ENCODE measurements around the gene PES1.
A peak's percentile ranks its signal among the peaks of the same experiment; 100 is the strongest.
"Not testable (repeated sequence)": the region's sequence is repeated elsewhere in the genome, so short reads cannot be mapped to it uniquely, and the experiment has no call there.

The PES1 gene

DNA sequence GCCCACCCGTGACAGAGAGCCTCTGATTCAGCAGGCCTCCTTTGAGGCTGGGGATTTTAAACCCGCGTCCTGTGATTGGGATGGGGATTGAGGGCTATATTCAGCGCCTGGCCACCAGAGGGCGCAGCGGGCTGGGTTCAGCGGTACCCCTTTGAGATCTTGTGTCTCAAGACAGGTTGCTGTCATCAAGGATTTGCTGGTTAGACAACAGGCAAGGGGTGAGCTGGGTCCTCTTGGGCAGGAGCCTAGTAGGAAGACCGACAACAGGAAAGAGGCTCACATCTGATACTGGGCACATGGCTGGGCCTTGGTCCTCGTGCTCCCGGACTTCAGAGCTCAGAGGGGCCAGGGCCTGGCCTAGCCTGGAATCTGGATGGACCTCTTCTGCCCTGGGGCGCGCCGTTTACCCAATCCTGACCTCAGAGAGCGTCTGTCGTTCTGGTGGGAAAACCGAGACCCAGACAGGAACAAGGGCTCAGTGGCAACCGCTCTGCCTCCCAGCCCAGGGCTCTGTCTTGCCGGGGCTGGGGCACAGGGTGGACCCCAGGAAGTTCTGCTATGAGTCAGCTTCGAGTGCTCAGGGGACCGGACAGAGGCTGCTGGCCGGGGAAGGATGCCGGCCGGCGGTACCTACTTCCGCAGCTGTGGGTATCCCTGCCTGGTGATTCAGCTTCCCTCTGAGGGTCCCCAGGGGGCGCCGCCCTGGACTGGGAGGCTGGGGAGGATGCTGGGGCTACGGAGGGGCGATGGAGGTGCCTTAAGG, 42.9 kb upstream of the PES1 start:
- Histone ChIP-seq H3K79me2 (ENCODE audit: insufficient read depth, low read length) (no peaks in the 10 kb centered on the region), H3K9ac (ENCODE audit: low read depth, low read length, poor library complexity, severe bottlenecking) (peak overlapping the region; percentile 42), H3K9me2 (replicated peaks; ENCODE audit: low read depth, low read length) (no peaks in the 10 kb centered on the region), H3K9me3 (ENCODE audit: insufficient read depth, low read depth, low read length) (no peaks in the 10 kb centered on the region), H4K20me1 (ENCODE audit: insufficient read depth, low read length, poor library complexity, severe bottlenecking) (no peaks in the 10 kb centered on the region), H3K36me3 (ENCODE audit: insufficient read depth, low read length) (no peaks in the 10 kb centered on the region), H3K4me2 (ENCODE audit: low read depth, low read length, poor library complexity, severe bottlenecking) (peak overlapping the region; percentile 100), H3K4me1 (ENCODE audit: insufficient read depth, low read length, poor library complexity, severe bottlenecking) (peaks cover 16% of the 10 kb centered on the region), H2AFZ (ENCODE audit: low read length) (peak overlapping the region; percentile 89), H3F3A (ENCODE audit: low read depth) (peaks cover 4% of the 10 kb centered on the region), H3K4me3 (ENCODE audit: low read length, poor library complexity, severe bottlenecking) (peak overlapping the region; percentile 73), H3K27me3 (ENCODE audit: insufficient read depth, low read length, poor library complexity, severe bottlenecking) (no peaks in the 10 kb centered on the region)
- no peak for TF ChIP-seq EZH2phosphoT487 (IDR thresholded peaks at IDR 0.05; ENCODE audit: borderline replicate concordance)
- TF ChIP-seq, protein P1, sequence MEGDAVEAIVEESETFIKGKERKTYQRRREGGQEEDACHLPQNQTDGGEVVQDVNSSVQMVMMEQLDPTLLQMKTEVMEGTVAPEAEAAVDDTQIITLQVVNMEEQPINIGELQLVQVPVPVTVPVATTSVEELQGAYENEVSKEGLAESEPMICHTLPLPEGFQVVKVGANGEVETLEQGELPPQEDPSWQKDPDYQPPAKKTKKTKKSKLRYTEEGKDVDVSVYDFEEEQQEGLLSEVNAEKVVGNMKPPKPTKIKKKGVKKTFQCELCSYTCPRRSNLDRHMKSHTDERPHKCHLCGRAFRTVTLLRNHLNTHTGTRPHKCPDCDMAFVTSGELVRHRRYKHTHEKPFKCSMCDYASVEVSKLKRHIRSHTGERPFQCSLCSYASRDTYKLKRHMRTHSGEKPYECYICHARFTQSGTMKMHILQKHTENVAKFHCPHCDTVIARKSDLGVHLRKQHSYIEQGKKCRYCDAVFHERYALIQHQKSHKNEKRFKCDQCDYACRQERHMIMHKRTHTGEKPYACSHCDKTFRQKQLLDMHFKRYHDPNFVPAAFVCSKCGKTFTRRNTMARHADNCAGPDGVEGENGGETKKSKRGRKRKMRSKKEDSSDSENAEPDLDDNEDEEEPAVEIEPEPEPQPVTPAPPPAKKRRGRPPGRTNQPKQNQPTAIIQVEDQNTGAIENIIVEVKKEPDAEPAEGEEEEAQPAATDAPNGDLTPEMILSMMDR (conservative IDR thresholded peaks at IDR 0.05; ENCODE audit: low read length) = peak; percentile 92

DNA sequence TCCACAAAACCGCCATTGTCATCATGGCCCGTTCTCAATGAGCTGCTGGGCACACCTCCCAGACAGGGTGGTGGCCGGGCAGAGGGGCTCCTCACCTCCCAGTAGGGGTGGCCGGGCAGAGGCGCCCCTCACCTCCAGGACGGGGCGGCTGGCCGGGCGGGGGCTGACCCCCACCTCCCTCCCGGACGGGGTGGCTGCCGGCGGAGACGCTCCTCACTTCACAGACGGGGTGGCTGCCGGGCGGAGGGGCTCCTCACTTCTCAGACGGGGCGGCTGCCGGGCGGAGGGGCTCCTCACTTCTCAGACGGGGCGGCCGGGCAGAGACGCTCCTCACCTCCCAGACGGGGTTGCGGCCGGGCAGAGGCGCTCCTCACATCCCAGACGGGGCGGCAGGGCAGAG, 39.8 kb upstream of the PES1 start:
- not testable (repeated sequence) for H3K4me3 ChIP-seq (ENCODE audit: low read length, poor library complexity, severe bottlenecking); H3K36me3 ChIP-seq (ENCODE audit: insufficient read depth, low read length); H3F3A ChIP-seq (ENCODE audit: low read depth); H3K9me3 ChIP-seq (ENCODE audit: insufficient read depth, low read depth, low read length); H3K9me2 ChIP-seq (replicated peaks; ENCODE audit: low read depth, low read length); H3K27me3 ChIP-seq (ENCODE audit: insufficient read depth, low read length, poor library complexity, severe bottlenecking); H3K79me2 ChIP-seq (ENCODE audit: insufficient read depth, low read length); H4K20me1 ChIP-seq (ENCODE audit: insufficient read depth, low read length, poor library complexity, severe bottlenecking); H3K9ac ChIP-seq (ENCODE audit: low read depth, low read length, poor library complexity, severe bottlenecking); H2AFZ ChIP-seq (ENCODE audit: low read length); H3K4me2 ChIP-seq (ENCODE audit: low read depth, low read length, poor library complexity, severe bottlenecking)
- peaks cover 16% of the 10 kb centered on the region for H3K4me1 ChIP-seq (ENCODE audit: insufficient read depth, low read length, poor library complexity, severe bottlenecking)

DNA sequence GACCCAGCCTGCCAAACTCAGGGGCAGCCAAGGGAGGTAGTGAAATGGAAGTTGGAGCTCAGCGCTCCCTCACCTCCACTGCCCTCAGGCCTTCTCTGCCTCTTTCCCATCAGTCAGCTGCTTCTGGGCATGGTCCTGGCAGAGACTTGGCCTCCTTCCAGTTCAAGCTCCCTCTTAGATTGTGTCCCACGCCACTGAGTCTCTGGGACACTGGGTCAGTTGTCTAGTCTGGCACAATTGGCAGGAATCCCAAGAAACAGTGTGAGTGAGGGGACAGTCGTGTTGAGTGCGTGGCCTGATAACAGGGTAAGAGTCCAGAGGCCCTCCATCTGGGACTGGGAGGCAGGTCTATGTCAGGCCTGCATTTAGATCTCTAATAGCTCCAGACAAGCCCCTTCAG, 36.8 kb upstream of the PES1 start:
- TF ChIP-seq EZH2phosphoT487 (IDR thresholded peaks at IDR 0.05; ENCODE audit: borderline replicate concordance) = no peak
- TF ChIP-seq, protein P1 (conservative IDR thresholded peaks at IDR 0.05; ENCODE audit: low read length) = no peak

DNA sequence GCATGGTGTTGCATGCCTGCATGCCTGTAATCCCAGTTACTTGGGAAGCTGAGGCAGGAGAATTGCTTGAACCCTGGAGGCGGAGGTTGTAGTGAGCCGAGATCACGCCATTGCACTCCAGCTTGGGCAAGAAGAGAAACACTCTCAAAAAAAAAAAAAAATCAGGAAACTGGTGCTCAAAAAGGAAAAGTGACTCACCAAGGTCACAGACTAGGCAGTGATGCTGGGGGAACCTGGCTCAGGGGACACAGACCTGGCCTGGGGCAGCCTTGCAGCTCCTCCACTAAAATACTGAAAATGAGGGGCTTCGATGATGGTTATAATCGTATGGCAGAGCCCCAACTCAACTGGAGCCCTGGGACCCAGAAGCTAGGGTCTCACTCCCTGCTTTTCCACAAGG, 35.8 kb upstream of the PES1 start:
- H3K27me3 ChIP-seq (ENCODE audit: insufficient read depth, low read length, poor library complexity, severe bottlenecking) = no peaks in the 10 kb centered on the region
- H3K4me3 ChIP-seq (ENCODE audit: low read length, poor library complexity, severe bottlenecking) = no peak overlapping the region
- no peaks in the 10 kb centered on the region for H3F3A ChIP-seq (ENCODE audit: low read depth)
- no peaks in the 10 kb centered on the region for H4K20me1 ChIP-seq (ENCODE audit: insufficient read depth, low read length, poor library complexity, severe bottlenecking)
- no peaks in the 10 kb centered on the region for H3K79me2 ChIP-seq (ENCODE audit: insufficient read depth, low read length)
- no peak for TF ChIP-seq EZH2phosphoT487 (IDR thresholded peaks at IDR 0.05; ENCODE audit: borderline replicate concordance)
- TF ChIP-seq, protein P1 (conservative IDR thresholded peaks at IDR 0.05; ENCODE audit: low read length) = no peak
- H3K4me1 ChIP-seq (ENCODE audit: insufficient read depth, low read length, poor library complexity, severe bottlenecking) = peaks cover 3% of the 10 kb centered on the region
- no peak overlapping the region for H3K9ac ChIP-seq (ENCODE audit: low read depth, low read length, poor library complexity, severe bottlenecking)
- H2AFZ ChIP-seq (ENCODE audit: low read length) = no peak overlapping the region
- H3K36me3 ChIP-seq (ENCODE audit: insufficient read depth, low read length) = no peaks in the 10 kb centered on the region
- H3K9me3 ChIP-seq (ENCODE audit: insufficient read depth, low read depth, low read length) = no peaks in the 10 kb centered on the region
- no peaks in the 10 kb centered on the region for H3K9me2 ChIP-seq (replicated peaks; ENCODE audit: low read depth, low read length)
- H3K4me2 ChIP-seq (ENCODE audit: low read depth, low read length, poor library complexity, severe bottlenecking) = no peak overlapping the region

More for the DNA sequence above, 36.8 kb upstream of the PES1 start:
- Histone ChIP-seq H4K20me1 (ENCODE audit: insufficient read depth, low read length, poor library complexity, severe bottlenecking) (no peaks in the 10 kb centered on the region), H3K4me3 (ENCODE audit: low read length, poor library complexity, severe bottlenecking) (no peak overlapping the region), H2AFZ (ENCODE audit: low read length) (no peak overlapping the region), H3K27me3 (ENCODE audit: insufficient read depth, low read length, poor library complexity, severe bottlenecking) (no peaks in the 10 kb centered on the region), H3K4me2 (ENCODE audit: low read depth, low read length, poor library complexity, severe bottlenecking) (no peak overlapping the region), H3K36me3 (ENCODE audit: insufficient read depth, low read length) (no peaks in the 10 kb centered on the region), H3K9me3 (ENCODE audit: insufficient read depth, low read depth, low read length) (no peaks in the 10 kb centered on the region), H3K9me2 (replicated peaks; ENCODE audit: low read depth, low read length) (no peaks in the 10 kb centered on the region), H3F3A (ENCODE audit: low read depth) (no peaks in the 10 kb centered on the region), H3K79me2 (ENCODE audit: insufficient read depth, low read length) (no peaks in the 10 kb centered on the region), H3K4me1 (ENCODE audit: insufficient read depth, low read length, poor library complexity, severe bottlenecking) (peaks cover 3% of the 10 kb centered on the region), H3K9ac (ENCODE audit: low read depth, low read length, poor library complexity, severe bottlenecking) (no peak overlapping the region)
